Measurements from ENCODE around the gene SGMS1. TPM values are rescaled to one million over a fixed set of nuclear protein-coding genes. Genes with fewer than 3 reads are reported as not detected.

The SGMS1 gene
- polyA plus RNA-seq, 1 donor (not counting 4 experiments of a cell fraction or from before 2014, with no cell fraction given) = 18.3 TPM

- FAIRE-seq (no peak), DNase-seq (ENCODE audit: low read depth, low spot score) (no peak)
- dilution Hi-C loops (cut with MboI; ENCODE audit: extremely low pct_ligation_motif_present, low sequenced_read_pairs) = no loop called here
- Histone ChIP-seq H4K20me1 (ENCODE audit: control insufficient read depth, extremely low read depth, insufficient read depth, low read length) (no peaks in the 10 kb centered on the region), H2AFZ (ENCODE audit: control insufficient read depth, low read length) (no peak overlapping the region), H3K9ac (ENCODE audit: control insufficient read depth, extremely low read depth, insufficient read depth, low read length) (no peak overlapping the region), H3K36me3 (ENCODE audit: control insufficient read depth in 2 of 2, extremely low read depth in 1 of 2, insufficient read depth in 2 of 2, low read length in 2 of 2) (no peaks in the 10 kb centered on the region), H3K4me2 (ENCODE audit: control insufficient read depth, extremely low read depth, insufficient read depth, low read depth, low read length) (no peak overlapping the region), H3K4me3 (ENCODE audit: control insufficient read depth in 2 of 3, extremely low read depth in 1 of 3, insufficient read depth in 2 of 3, low read depth in 1 of 3, low read length in 3 of 3) (no peak overlapping the region), H3K9me1 (ENCODE audit: control insufficient read depth, extremely low read depth, insufficient read depth, low read length) (no peaks in the 10 kb centered on the region), H3K4me1 (ENCODE audit: control insufficient read depth, extremely low read depth, insufficient read depth, low read length) (no peaks in the 10 kb centered on the region), H3K9me3 (ENCODE audit: control insufficient read depth, low read depth, low read length) (no peaks in the 10 kb centered on the region), H3K27ac (ENCODE audit: control insufficient read depth, insufficient read depth, low read length) (no peak overlapping the region), H3K79me2 (ENCODE audit: control insufficient read depth, insufficient read depth, low read length) (peaks cover 30% of the 10 kb centered on the region), H3K27me3 (ENCODE audit: control insufficient read depth, extremely low read depth, insufficient read depth, low read length) (no peaks in the 10 kb centered on the region)
- TF ChIP-seq CTCF (optimal IDR thresholded peaks at IDR 0.05 in 1 of 3, IDR thresholded peaks at IDR 0.05 in 1 of 3, conservative IDR thresholded peaks at IDR 0.05 in 1 of 3; ENCODE audit: extremely low read depth in 1 of 3, insufficient read depth in 2 of 3, low read length in 3 of 3) = no peak
- TF ChIP-seq EZH2 (IDR thresholded peaks at IDR 0.05; ENCODE audit: low read length) = no peak
Observed at GRCh38 chr10:50387007-50387731, 236.6 kb downstream of the SGMS1 start.

- peaks cover 19% of the 10 kb centered on the region for H3K79me2 ChIP-seq (ENCODE audit: control insufficient read depth, insufficient read depth, low read length)
- no peak for FAIRE-seq
- no peak overlapping the region for H3K4me2 ChIP-seq (ENCODE audit: control insufficient read depth, extremely low read depth, insufficient read depth, low read depth, low read length)
- H2AFZ ChIP-seq (ENCODE audit: control insufficient read depth, low read length) = no peak overlapping the region
- H3K27me3 ChIP-seq (ENCODE audit: control insufficient read depth, extremely low read depth, insufficient read depth, low read length) = no peaks in the 10 kb centered on the region
- H3K4me3 ChIP-seq (ENCODE audit: control insufficient read depth in 2 of 3, extremely low read depth in 1 of 3, insufficient read depth in 2 of 3, low read depth in 1 of 3, low read length in 3 of 3) = no peak overlapping the region
- dilution Hi-C loops (cut with MboI; ENCODE audit: extremely low pct_ligation_motif_present, low sequenced_read_pairs) = no loop called here
- no peak for TF ChIP-seq CTCF (optimal IDR thresholded peaks at IDR 0.05 in 1 of 3, IDR thresholded peaks at IDR 0.05 in 1 of 3, conservative IDR thresholded peaks at IDR 0.05 in 1 of 3; ENCODE audit: extremely low read depth in 1 of 3, insufficient read depth in 2 of 3, low read length in 3 of 3)
- no peak for TF ChIP-seq EZH2 (IDR thresholded peaks at IDR 0.05; ENCODE audit: low read length)
- no peak overlapping the region for H3K9ac ChIP-seq (ENCODE audit: control insufficient read depth, extremely low read depth, insufficient read depth, low read length)
- H3K9me3 ChIP-seq (ENCODE audit: control insufficient read depth, low read depth, low read length) = no peaks in the 10 kb centered on the region
- no peaks in the 10 kb centered on the region for H4K20me1 ChIP-seq (ENCODE audit: control insufficient read depth, extremely low read depth, insufficient read depth, low read length)
- H3K9me1 ChIP-seq (ENCODE audit: control insufficient read depth, extremely low read depth, insufficient read depth, low read length) = no peaks in the 10 kb centered on the region
- H3K27ac ChIP-seq (ENCODE audit: control insufficient read depth, insufficient read depth, low read length) = no peak overlapping the region
- H3K36me3 ChIP-seq (ENCODE audit: control insufficient read depth in 2 of 2, extremely low read depth in 1 of 2, insufficient read depth in 2 of 2, low read length in 2 of 2) = no peaks in the 10 kb centered on the region
- H3K4me1 ChIP-seq (ENCODE audit: control insufficient read depth, extremely low read depth, insufficient read depth, low read length) = no peaks in the 10 kb centered on the region
- DNase-seq (ENCODE audit: low read depth, low spot score) = no peak
Observed at GRCh38 chr10:50385624-50386023, 238.1 kb downstream of the SGMS1 start.
